Measurements from ENCODE around the gene HNRNPLL.
"Not testable (repeated sequence)": the region's sequence is repeated elsewhere in the genome, so short reads cannot be mapped to it uniquely, and the experiment has no call there.

The HNRNPLL gene

GRCh38 chr2:38547791-38548190, 54.9 kb downstream of the HNRNPLL start:
- Histone ChIP-seq H3K9me3 (ENCODE audit: insufficient read depth, low read depth, low read length) (no peaks in the 10 kb centered on the region), H3K9me2 (replicated peaks; ENCODE audit: low read depth, low read length) (no peaks in the 10 kb centered on the region), H4K20me1 (ENCODE audit: insufficient read depth, low read length, poor library complexity, severe bottlenecking) (no peaks in the 10 kb centered on the region), H3K4me2 (ENCODE audit: low read depth, low read length, poor library complexity, severe bottlenecking) (no peak overlapping the region), H3F3A (ENCODE audit: low read depth) (peaks cover 8% of the 10 kb centered on the region; the same call in 1 of the 2 replicates), H3K4me3 (ENCODE audit: low read length, poor library complexity, severe bottlenecking) (no peak overlapping the region), H3K9ac (ENCODE audit: low read depth, low read length, poor library complexity, severe bottlenecking) (no peak overlapping the region), H3K79me2 (ENCODE audit: insufficient read depth, low read length) (no peaks in the 10 kb centered on the region), H3K4me1 (ENCODE audit: insufficient read depth, low read length, poor library complexity, severe bottlenecking) (peaks cover 19% of the 10 kb centered on the region), H3K36me3 (ENCODE audit: insufficient read depth, low read length) (no peaks in the 10 kb centered on the region), H3K27me3 (ENCODE audit: insufficient read depth, low read length, poor library complexity, severe bottlenecking) (no peaks in the 10 kb centered on the region), H2AFZ (ENCODE audit: low read length) (no peak overlapping the region)
- TF ChIP-seq EZH2phosphoT487 (IDR thresholded peaks at IDR 0.05; ENCODE audit: borderline replicate concordance) = no peak
- no peak for TF ChIP-seq CTCF (conservative IDR thresholded peaks at IDR 0.05; ENCODE audit: low read length)

- H3K9me2 ChIP-seq (replicated peaks; ENCODE audit: low read depth, low read length) = no peaks in the 10 kb centered on the region
- TF ChIP-seq EZH2phosphoT487 (IDR thresholded peaks at IDR 0.05; ENCODE audit: borderline replicate concordance) (no peak), CTCF (conservative IDR thresholded peaks at IDR 0.05; ENCODE audit: low read length) (no peak)
- H3K36me3 ChIP-seq (ENCODE audit: insufficient read depth, low read length) = no peaks in the 10 kb centered on the region
- peaks cover 12% of the 10 kb centered on the region for H3K4me1 ChIP-seq (ENCODE audit: insufficient read depth, low read length, poor library complexity, severe bottlenecking)
- H3K9ac ChIP-seq (ENCODE audit: low read depth, low read length, poor library complexity, severe bottlenecking) = no peak overlapping the region
- no peak overlapping the region for H3K4me3 ChIP-seq (ENCODE audit: low read length, poor library complexity, severe bottlenecking)
- no peak overlapping the region for H3K4me2 ChIP-seq (ENCODE audit: low read depth, low read length, poor library complexity, severe bottlenecking)
- H4K20me1 ChIP-seq (ENCODE audit: insufficient read depth, low read length, poor library complexity, severe bottlenecking) = no peaks in the 10 kb centered on the region
- no peaks in the 10 kb centered on the region for H3K79me2 ChIP-seq (ENCODE audit: insufficient read depth, low read length)
- no peaks in the 10 kb centered on the region for H3K27me3 ChIP-seq (ENCODE audit: insufficient read depth, low read length, poor library complexity, severe bottlenecking)
- peaks cover 2% of the 10 kb centered on the region; the same call in 1 of the 2 replicates for H3F3A ChIP-seq (ENCODE audit: low read depth)
- no peak overlapping the region for H2AFZ ChIP-seq (ENCODE audit: low read length)
- H3K9me3 ChIP-seq (ENCODE audit: insufficient read depth, low read depth, low read length) = no peaks in the 10 kb centered on the region
These were observed 56.1 kb downstream of the HNRNPLL start for GRCh38 chr2:38546585-38546984.

GRCh38 chr2:38546064-38546463, 56.7 kb downstream of the HNRNPLL start:
- Histone ChIP-seq H3K4me2 (ENCODE audit: low read depth, low read length, poor library complexity, severe bottlenecking) (no peak overlapping the region), H3K79me2 (ENCODE audit: insufficient read depth, low read length) (no peaks in the 10 kb centered on the region), H4K20me1 (ENCODE audit: insufficient read depth, low read length, poor library complexity, severe bottlenecking) (no peaks in the 10 kb centered on the region), H3K9ac (ENCODE audit: low read depth, low read length, poor library complexity, severe bottlenecking) (no peak overlapping the region), H3F3A (ENCODE audit: low read depth) (no peaks in the 10 kb centered on the region), H3K4me1 (ENCODE audit: insufficient read depth, low read length, poor library complexity, severe bottlenecking) (peaks cover 11% of the 10 kb centered on the region), H2AFZ (ENCODE audit: low read length) (no peak overlapping the region), H3K9me3 (ENCODE audit: insufficient read depth, low read depth, low read length) (no peaks in the 10 kb centered on the region), H3K9me2 (replicated peaks; ENCODE audit: low read depth, low read length) (no peaks in the 10 kb centered on the region), H3K36me3 (ENCODE audit: insufficient read depth, low read length) (no peaks in the 10 kb centered on the region), H3K4me3 (ENCODE audit: low read length, poor library complexity, severe bottlenecking) (no peak overlapping the region), H3K27me3 (ENCODE audit: insufficient read depth, low read length, poor library complexity, severe bottlenecking) (no peaks in the 10 kb centered on the region)
- TF ChIP-seq EZH2phosphoT487 (IDR thresholded peaks at IDR 0.05; ENCODE audit: borderline replicate concordance) = no peak
- no peak for TF ChIP-seq CTCF (conservative IDR thresholded peaks at IDR 0.05; ENCODE audit: low read length)

- H3K4me3 ChIP-seq (ENCODE audit: low read length, poor library complexity, severe bottlenecking) = peak overlapping the region; percentile 50
- H2AFZ ChIP-seq (ENCODE audit: low read length); H3K9ac ChIP-seq (ENCODE audit: low read depth, low read length, poor library complexity, severe bottlenecking); H3K27me3 ChIP-seq (ENCODE audit: insufficient read depth, low read length, poor library complexity, severe bottlenecking); H3K9me2 ChIP-seq (replicated peaks; ENCODE audit: low read depth, low read length); H3K79me2 ChIP-seq (ENCODE audit: insufficient read depth, low read length); H3F3A ChIP-seq (ENCODE audit: low read depth); H3K9me3 ChIP-seq (ENCODE audit: insufficient read depth, low read depth, low read length); H3K4me1 ChIP-seq (ENCODE audit: insufficient read depth, low read length, poor library complexity, severe bottlenecking); H3K36me3 ChIP-seq (ENCODE audit: insufficient read depth, low read length); H4K20me1 ChIP-seq (ENCODE audit: insufficient read depth, low read length, poor library complexity, severe bottlenecking): not testable (repeated sequence)
- peak overlapping the region; percentile 69 for H3K4me2 ChIP-seq (ENCODE audit: low read depth, low read length, poor library complexity, severe bottlenecking)
These were observed 60.5 kb downstream of the HNRNPLL start for GRCh38 chr2:38542248-38542631.

Measured in Loucy (cell line).